Breast epithelium (tissue), 3 donors: ENCODE data around the gene FRMPD4.

Experiments used
- CTCF ChIP-seq, 3 donors: fragments of 450-650 bp; IDR thresholded peaks; one replicate each; pipeline ENCODE4 v1.5.1; 2016 to 2017; ENCODE audit warnings: antibody characterized with exemption in 3 of 3, mild to moderate bottlenecking in 3 of 3, moderate library complexity in 3 of 3
- POLR2A ChIP-seq: fragments of 450-650 bp; IDR thresholded peaks from one replicate; pipeline ENCODE4 v1.6.1; 2016; ENCODE audit warnings: antibody characterized with exemption, mild to moderate bottlenecking, moderate library complexity
- POLR2AphosphoS5 ChIP-seq, 3 donors: sonication (generic); formaldehyde crosslinking; IDR thresholded peaks; one replicate each; pipeline ENCODE4 v1.6.1; 2017; ENCODE audit warnings: antibody characterized with exemption in 3 of 3

- TF ChIP-seq CTCF (IDR thresholded peaks at IDR 0.05) (no peak), POLR2AphosphoS5 (IDR thresholded peaks at IDR 0.05) (no peak), POLR2A (no peak)
Measured at GRCh38 chrX:12753366-12753765, 615.1 kb downstream of the FRMPD4 start.
